D721Med (cell line): ENCODE measurements around the gene PAAF1.

Experiments used
- DNase-seq: peaks from one replicate; pipeline ENCODE4 v3.0.0; 2011; ENCODE audit warnings: low spot score; ENCODE audit not compliant: insufficient read length
- FAIRE-seq: peaks from 2 replicates; lab custom pipeline; 2011; peaks lifted over from hg19 to GRCh38; lab: Jason Lieb, UNC
- CTCF ChIP-seq: IDR thresholded peaks from 2 replicates; pipeline ENCODE4 v1.5.1; 2012; ENCODE audit warnings: mild to moderate bottlenecking, control low read depth; ENCODE audit not compliant: insufficient read depth; ENCODE audit errors: missing control alignments

The PAAF1 gene

GRCh38 chr11:73969991-73970800 lies 93.4 kb downstream of the PAAF1 start:
- no peak for FAIRE-seq
- no peak for DNase-seq
- TF ChIP-seq CTCF, result no peak

GRCh38 chr11:73971175-73971719 lies 94.4 kb downstream of the PAAF1 start:
- no peak for TF ChIP-seq CTCF
- FAIRE-seq (no peak), DNase-seq (no peak)

GRCh38 chr11:73972187-73972586 lies 95.4 kb downstream of the PAAF1 start:
- no peak for FAIRE-seq
- no peak for DNase-seq
- TF ChIP-seq CTCF, result no peak

- FAIRE-seq (no peak), DNase-seq (no peak)
- TF ChIP-seq CTCF, result no peak
These were observed 96.0 kb downstream of the PAAF1 start for GRCh38 chr11:73972620-73973449.

- TF ChIP-seq CTCF, result no peak
- FAIRE-seq (no peak), DNase-seq (no peak)
These were observed 98.0 kb downstream of the PAAF1 start for GRCh38 chr11:73974604-73975478.

- FAIRE-seq, result no peak
- no peak for TF ChIP-seq CTCF
- DNase-seq, result no peak
These were observed 98.6 kb downstream of the PAAF1 start for GRCh38 chr11:73975479-73975757.
